ENCODE measurements around the gene ABCC8. TPM values are rescaled to one million over a fixed set of nuclear protein-coding genes. Genes with fewer than 3 reads are reported as not detected.

Gene ABCC8
- total RNA-seq, 1 experiment from 2014 or later = not detected

DNA sequence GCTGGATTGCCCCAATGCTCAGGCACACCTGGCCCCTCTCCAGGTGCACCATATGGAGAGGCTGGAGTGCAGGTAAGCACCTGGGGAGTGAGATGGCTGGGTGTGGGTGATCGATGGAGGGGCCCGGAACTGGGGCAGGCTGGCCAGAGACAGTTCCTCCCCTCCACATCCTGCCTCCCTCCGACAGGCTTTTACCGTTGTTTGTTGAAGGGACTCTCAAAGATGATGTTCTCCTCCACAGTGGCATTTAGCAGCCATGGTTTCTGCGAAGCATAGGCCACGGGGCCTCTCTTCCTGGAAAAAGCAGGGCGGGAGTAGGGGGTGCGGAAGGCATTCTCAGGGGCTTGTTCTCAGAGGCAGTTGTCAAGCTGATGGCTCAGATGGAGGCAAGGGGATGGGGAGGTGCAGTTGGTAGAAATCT is 62.3 kb downstream of the ABCC8 start:
- Histone ChIP-seq H3K4me3 (ENCODE audit: low read depth, low read length, poor library complexity, severe bottlenecking) (no peak overlapping the region), H3K36me3 (ENCODE audit: insufficient read depth, low read length, poor library complexity, severe bottlenecking) (no peaks in the 10 kb centered on the region), H3K27ac (ENCODE audit: low read depth, low read length, poor library complexity, severe bottlenecking) (no peak overlapping the region), H3K27me3 (replicated peaks; ENCODE audit: insufficient read depth, low read depth, low read length, poor library complexity) (peaks cover 30% of the 10 kb centered on the region), H3K4me1 (ENCODE audit: insufficient read depth, low read length, poor library complexity, severe bottlenecking) (no peaks in the 10 kb centered on the region), H3K9me3 (ENCODE audit: low read depth, low read length, poor library complexity, severe bottlenecking) (no peaks in the 10 kb centered on the region)
- ChIA-PET POLR2A (ENCODE audit: low non-redundant PET) (no interaction called here), CTCF (no interaction called here)
- no peak for TF ChIP-seq EZH2 (IDR thresholded peaks at IDR 0.05; ENCODE audit: borderline replicate concordance, low read depth, low read length, poor library complexity, severe bottlenecking)
- TF ChIP-seq, protein P1, sequence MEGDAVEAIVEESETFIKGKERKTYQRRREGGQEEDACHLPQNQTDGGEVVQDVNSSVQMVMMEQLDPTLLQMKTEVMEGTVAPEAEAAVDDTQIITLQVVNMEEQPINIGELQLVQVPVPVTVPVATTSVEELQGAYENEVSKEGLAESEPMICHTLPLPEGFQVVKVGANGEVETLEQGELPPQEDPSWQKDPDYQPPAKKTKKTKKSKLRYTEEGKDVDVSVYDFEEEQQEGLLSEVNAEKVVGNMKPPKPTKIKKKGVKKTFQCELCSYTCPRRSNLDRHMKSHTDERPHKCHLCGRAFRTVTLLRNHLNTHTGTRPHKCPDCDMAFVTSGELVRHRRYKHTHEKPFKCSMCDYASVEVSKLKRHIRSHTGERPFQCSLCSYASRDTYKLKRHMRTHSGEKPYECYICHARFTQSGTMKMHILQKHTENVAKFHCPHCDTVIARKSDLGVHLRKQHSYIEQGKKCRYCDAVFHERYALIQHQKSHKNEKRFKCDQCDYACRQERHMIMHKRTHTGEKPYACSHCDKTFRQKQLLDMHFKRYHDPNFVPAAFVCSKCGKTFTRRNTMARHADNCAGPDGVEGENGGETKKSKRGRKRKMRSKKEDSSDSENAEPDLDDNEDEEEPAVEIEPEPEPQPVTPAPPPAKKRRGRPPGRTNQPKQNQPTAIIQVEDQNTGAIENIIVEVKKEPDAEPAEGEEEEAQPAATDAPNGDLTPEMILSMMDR (conservative IDR thresholded peaks at IDR 0.05; ENCODE audit: low read depth, low read length) = no peak
- DNase-seq (ENCODE audit: low spot score) = no peak
- no TSS peak for BruUV-seq (replicated peaks)
- intact Hi-C loops (cut with micrococcal nuclease; ENCODE audit: unreplicated experiment) = no loop called here

DNA sequence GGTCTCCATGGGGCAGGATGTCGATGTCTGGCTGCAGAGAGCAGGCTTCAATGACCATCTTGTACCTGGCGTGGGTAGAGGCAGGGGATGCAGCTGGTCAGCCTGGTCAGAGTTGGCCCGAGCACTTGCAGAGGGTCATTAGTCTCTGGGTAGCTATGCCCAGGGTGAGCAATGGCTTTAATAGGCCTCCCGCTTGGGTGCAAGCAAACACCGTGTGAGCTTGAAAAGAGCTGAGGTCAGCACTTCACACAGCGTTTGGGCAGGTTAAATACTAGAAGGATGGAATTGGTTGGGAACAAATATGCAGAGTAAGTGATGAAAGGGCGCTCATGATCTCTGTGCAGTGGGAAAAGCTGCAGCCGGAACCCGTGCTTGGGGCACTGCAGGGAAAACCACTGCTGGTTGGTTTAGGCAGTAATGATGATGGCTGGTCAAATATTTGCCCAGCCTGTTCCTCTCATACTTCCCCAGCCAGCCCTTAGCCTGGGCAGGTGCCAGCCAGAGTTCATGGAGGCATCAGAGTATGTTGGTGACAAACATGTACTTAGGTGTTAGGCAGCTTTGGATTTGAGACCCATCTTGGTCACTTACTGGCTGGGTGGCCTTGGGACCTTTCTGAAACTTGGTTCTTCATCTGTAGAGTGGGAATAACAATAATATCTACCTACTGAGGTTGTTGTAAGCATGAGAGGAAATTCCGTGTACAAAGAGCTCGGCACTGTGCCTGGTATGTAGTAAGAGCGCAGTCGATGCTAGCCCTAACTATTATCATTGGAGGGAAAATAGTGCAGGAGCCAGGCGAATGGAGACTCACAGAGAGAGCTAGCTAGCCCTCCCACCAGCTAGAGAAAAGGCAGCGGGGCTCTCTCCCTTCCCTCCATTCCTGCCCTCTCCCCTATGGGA is 63.0 kb downstream of the ABCC8 start:
- Histone ChIP-seq H3K27ac (ENCODE audit: low read depth, low read length, poor library complexity, severe bottlenecking) (no peak overlapping the region), H3K4me3 (ENCODE audit: low read depth, low read length, poor library complexity, severe bottlenecking) (no peak overlapping the region), H3K4me1 (ENCODE audit: insufficient read depth, low read length, poor library complexity, severe bottlenecking) (no peaks in the 10 kb centered on the region), H3K36me3 (ENCODE audit: insufficient read depth, low read length, poor library complexity, severe bottlenecking) (no peaks in the 10 kb centered on the region), H3K27me3 (replicated peaks; ENCODE audit: insufficient read depth, low read depth, low read length, poor library complexity) (peaks cover 25% of the 10 kb centered on the region), H3K9me3 (ENCODE audit: low read depth, low read length, poor library complexity, severe bottlenecking) (no peaks in the 10 kb centered on the region)
- no peak for TF ChIP-seq EZH2 (IDR thresholded peaks at IDR 0.05; ENCODE audit: borderline replicate concordance, low read depth, low read length, poor library complexity, severe bottlenecking)
- TF ChIP-seq, protein P1 (conservative IDR thresholded peaks at IDR 0.05; ENCODE audit: low read depth, low read length) = no peak
- intact Hi-C loops (cut with micrococcal nuclease; ENCODE audit: unreplicated experiment) = no loop called here
- no TSS peak for BruUV-seq (replicated peaks)
- no peak for DNase-seq (ENCODE audit: low spot score)
- ChIA-PET CTCF (no interaction called here), POLR2A (ENCODE audit: low non-redundant PET) (no interaction called here)

DNA sequence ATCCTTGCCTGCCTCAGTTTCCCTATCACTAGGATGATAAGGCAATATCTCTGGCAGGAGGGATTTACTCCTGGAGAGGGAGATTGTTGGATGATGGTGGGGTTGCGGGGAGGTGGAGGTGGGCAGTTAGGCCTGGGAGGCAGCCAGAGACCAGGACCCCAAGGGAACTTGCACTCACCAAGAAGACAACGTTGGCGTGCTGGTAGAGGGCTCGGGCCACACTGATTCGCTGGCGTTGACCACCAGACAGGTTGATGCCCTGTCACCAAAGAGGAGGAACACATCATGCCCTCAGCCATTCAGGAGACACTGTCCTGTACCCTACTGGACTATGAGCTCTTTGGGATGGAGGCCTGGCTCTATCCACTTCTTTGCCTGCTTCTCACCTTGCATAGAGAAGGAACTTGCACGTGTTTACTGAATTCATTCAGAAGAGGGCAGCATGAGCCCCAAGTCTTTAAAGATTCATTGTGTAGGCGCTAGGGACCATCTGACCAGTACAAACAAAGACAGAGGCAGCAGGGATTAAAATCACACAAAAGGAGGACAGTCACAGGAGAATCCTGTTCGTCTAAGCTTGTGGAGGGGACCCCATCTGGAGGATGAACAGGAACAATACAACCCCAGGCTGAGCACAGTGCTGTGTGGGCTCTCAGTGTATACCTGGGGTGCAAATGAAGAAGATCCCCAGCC is 64.0 kb downstream of the ABCC8 start:
- ChIA-PET POLR2A (ENCODE audit: low non-redundant PET) (no interaction called here), CTCF (no interaction called here)
- TF ChIP-seq EZH2 (IDR thresholded peaks at IDR 0.05; ENCODE audit: borderline replicate concordance, low read depth, low read length, poor library complexity, severe bottlenecking) = no peak
- TF ChIP-seq, protein P1 (conservative IDR thresholded peaks at IDR 0.05; ENCODE audit: low read depth, low read length) = no peak

More for the DNA sequence above, 64.0 kb downstream of the ABCC8 start:
- H3K9me3 ChIP-seq (ENCODE audit: low read depth, low read length, poor library complexity, severe bottlenecking) = no peaks in the 10 kb centered on the region
- H3K4me3 ChIP-seq (ENCODE audit: low read depth, low read length, poor library complexity, severe bottlenecking) = no peak overlapping the region
- no peaks in the 10 kb centered on the region for H3K4me1 ChIP-seq (ENCODE audit: insufficient read depth, low read length, poor library complexity, severe bottlenecking)
- H3K27ac ChIP-seq (ENCODE audit: low read depth, low read length, poor library complexity, severe bottlenecking) = no peak overlapping the region
- peaks cover 15% of the 10 kb centered on the region for H3K27me3 ChIP-seq (replicated peaks; ENCODE audit: insufficient read depth, low read depth, low read length, poor library complexity)
- no peaks in the 10 kb centered on the region for H3K36me3 ChIP-seq (ENCODE audit: insufficient read depth, low read length, poor library complexity, severe bottlenecking)
- no peak for DNase-seq (ENCODE audit: low spot score)
- intact Hi-C loops (cut with micrococcal nuclease; ENCODE audit: unreplicated experiment) = no loop called here
- BruUV-seq (replicated peaks) = no TSS peak
